HCT116 (cell line): ENCODE results near the gene FGGY.

Experiments
- ATF3 ChIP-seq: IDR thresholded peaks from 2 replicates; pipeline ENCODE4 v1.6.1; 2012
- CEBPB ChIP-seq: IDR thresholded peaks from 2 replicates; pipeline ENCODE4 v1.6.1; 2012; ENCODE audit warnings: low read depth
- CTCF ChIP-seq, 3 experiments: fragments of 200-600 bp in 1 of 3; sonication (generic) in 1 of 3; IDR thresholded peaks in 2 of 3; conservative IDR thresholded peaks in 1 of 3; 2 replicates each; pipeline ENCODE4 v1.5.1; 2012 to 2017; ENCODE audit warnings: low read depth in 2 of 3, low read length in 2 of 3, antibody characterized with exemption in 1 of 3, borderline replicate concordance in 1 of 3, control low read depth in 1 of 3, mild to moderate bottlenecking in 1 of 3, mixed read lengths in 1 of 3, mixed run types in 1 of 3, moderate library complexity in 1 of 3; ENCODE audit not compliant: insufficient read depth in 1 of 3
- EZH2 ChIP-seq: fragments of 200-600 bp; sonication (generic); IDR thresholded peaks from 2 replicates; pipeline ENCODE4 v1.6.1; 2017; ENCODE audit warnings: antibody characterized with exemption, mixed run types
- EZH2phosphoT487 ChIP-seq: fragments of 200-600 bp; IDR thresholded peaks from 2 replicates; pipeline ENCODE4 v1.6.1; 2018; ENCODE audit warnings: antibody characterized with exemption, borderline replicate concordance
- POLR2A ChIP-seq: IDR thresholded peaks from 2 replicates; pipeline ENCODE4 v1.7.0; 2011; ENCODE audit warnings: borderline replicate concordance; ENCODE audit not compliant: insufficient read depth, insufficient read length; ENCODE audit errors: extremely low read depth
- RAD21 ChIP-seq: IDR thresholded peaks from 2 replicates; pipeline ENCODE4 v1.6.1; 2012; ENCODE audit warnings: low read depth, mild to moderate bottlenecking
- TCF7L2 ChIP-seq: IDR thresholded peaks from 2 replicates; pipeline ENCODE4 v1.7.0; 2011; ENCODE audit warnings: borderline replicate concordance, inconsistent platforms; ENCODE audit not compliant: insufficient read depth, insufficient read length; ENCODE audit errors: extremely low read depth
- ZNF274 ChIP-seq: fragments of 200-500 bp; sonication (Bioruptor generic); IDR thresholded peaks from 2 replicates; pipeline ENCODE4 v1.6.1; 2014; ENCODE audit warnings: mild to moderate bottlenecking, low read depth, low read length, inconsistent platforms

- TF ChIP-seq CTCF (IDR thresholded peaks at IDR 0.05 in 2 of 3, conservative IDR thresholded peaks at IDR 0.05 in 1 of 3; ENCODE audit: borderline replicate concordance in 1 of 3, insufficient read depth in 1 of 3, low read depth in 2 of 3, low read length in 2 of 3) (no peak), EZH2 (no peak), ATF3 (no peak), CEBPB (no peak), ZNF274 (no peak), EZH2phosphoT487 (no peak), TCF7L2 (no peak), POLR2A (no peak), RAD21 (no peak)
Measured at GRCh38 chr1:59653968-59654367, 357.1 kb downstream of the FGGY start.
